HG03095 (cell line): ENCODE results near the gene SYT2.
"Not testable (repeated sequence)": the region's sequence is repeated elsewhere in the genome, so short reads cannot be mapped to it uniquely, and the experiment has no call there.

Source experiments
- ATAC-seq: cut with Tn5 transposase; IDR thresholded peaks from one replicate; pipeline ENCODE4 v1.9.1; 2021; ENCODE audit warnings: moderate library complexity; ENCODE audit not compliant: unreplicated experiment

The SYT2 gene

GRCh38 chr1:202644219-202645096, 65.8 kb downstream of the SYT2 start:
- no peak for ATAC-seq

DNA sequence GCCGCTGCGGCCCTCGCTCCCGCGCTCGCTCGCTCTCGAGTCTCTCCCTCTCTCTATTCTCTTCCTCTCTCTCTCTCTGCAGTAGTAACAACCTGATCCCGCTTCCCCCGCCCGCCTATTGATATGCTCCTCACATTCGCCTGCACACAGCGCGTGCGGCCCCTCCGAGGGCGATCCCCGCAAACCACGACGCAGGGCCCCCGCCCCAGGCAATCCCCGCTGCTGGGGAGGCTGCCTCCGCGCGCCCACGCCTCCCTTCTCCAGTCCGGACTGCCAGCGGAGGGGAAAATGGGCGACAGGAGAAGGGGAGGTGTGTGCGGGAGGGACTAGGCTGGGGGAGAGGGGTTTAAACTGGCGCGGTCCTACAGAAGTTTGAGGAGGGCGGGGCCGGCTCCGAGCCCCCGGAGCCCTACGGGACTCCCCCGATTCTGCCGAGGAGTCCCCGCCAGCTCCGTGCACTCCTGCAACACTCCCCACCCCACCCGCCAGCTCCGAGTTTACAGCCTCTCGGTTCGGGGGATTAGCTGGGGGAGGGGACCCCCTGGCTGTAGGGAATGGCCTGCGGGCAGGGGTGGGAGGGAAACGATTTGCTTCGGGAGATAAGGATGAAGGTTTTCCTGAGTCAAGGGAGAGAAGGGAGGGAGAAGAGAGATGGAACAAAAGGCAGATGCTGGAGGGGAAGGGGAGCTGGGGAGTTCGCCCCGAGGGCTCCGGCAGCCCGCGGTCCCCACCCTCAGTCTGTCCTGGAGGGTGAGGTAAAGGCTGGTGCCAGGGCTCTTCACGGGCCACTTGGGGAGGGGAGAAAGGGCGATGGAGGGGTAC, 66.6 kb downstream of the SYT2 start:
- ATAC-seq, result no peak

GRCh38 chr1:202642619-202643291, 67.5 kb downstream of the SYT2 start:
- ATAC-seq, result no peak

- ATAC-seq, result no peak
Observed at GRCh38 chr1:202642212-202642611, 68.0 kb downstream of the SYT2 start.

GRCh38 chr1:202639500-202639899, 70.8 kb downstream of the SYT2 start:
- no peak for ATAC-seq

- not testable (repeated sequence) for ATAC-seq
Observed at GRCh38 chr1:202638701-202639305, 71.5 kb downstream of the SYT2 start.

GRCh38 chr1:202638019-202638700, 72.1 kb downstream of the SYT2 start:
- ATAC-seq, result no peak

GRCh38 chr1:202637321-202638018, 72.8 kb downstream of the SYT2 start:
- not testable (repeated sequence) for ATAC-seq

- ATAC-seq, result not testable (repeated sequence)
Observed at GRCh38 chr1:202636171-202636570, 74.1 kb downstream of the SYT2 start.

GRCh38 chr1:202632241-202632640, 78.0 kb downstream of the SYT2 start:
- no peak for ATAC-seq

- no peak for ATAC-seq
Observed at GRCh38 chr1:202631076-202631923, 79.0 kb downstream of the SYT2 start.

DNA sequence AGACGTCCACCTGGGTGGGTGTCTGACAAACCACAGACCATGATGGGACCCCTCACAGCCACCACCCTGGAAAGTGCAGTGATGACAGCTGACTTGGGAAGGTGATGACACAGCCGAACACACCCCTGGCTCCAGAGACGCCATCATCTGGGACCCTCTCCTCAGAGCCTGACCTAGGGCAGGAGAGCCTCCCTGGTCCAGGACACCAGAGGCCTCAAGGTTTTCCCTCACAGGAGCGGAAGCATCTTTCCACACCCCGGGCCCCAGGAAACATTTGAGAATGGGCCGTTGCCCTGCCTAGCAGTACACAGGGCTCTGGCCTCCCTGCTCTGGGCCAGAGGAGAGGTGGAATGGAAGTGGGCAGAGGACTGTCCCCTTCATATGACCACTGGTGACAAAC, 79.7 kb downstream of the SYT2 start:
- ATAC-seq, result no peak

DNA sequence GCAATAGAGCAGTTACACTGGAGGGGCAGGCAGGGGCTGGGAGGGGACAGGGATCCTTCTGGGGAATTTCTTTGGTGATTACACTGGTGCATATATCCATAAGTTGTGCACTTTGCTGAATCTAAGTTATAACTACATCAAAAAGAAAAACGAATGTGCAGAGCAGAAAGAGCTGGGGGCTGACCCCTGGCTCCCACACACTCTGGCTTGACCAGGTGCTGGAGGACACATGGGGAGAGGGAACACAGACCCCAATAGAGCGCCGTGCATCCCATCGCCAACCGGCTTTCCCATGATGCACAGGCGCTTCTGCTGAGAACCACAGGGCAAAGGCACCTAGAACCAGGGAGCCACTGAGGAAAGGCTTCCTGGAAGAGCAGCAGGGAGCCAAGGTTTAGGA, 80.2 kb downstream of the SYT2 start:
- not testable (repeated sequence) for ATAC-seq

GRCh38 chr1:202629257-202629811, 80.9 kb downstream of the SYT2 start:
- not testable (repeated sequence) for ATAC-seq

GRCh38 chr1:202628646-202629215, 81.5 kb downstream of the SYT2 start:
- ATAC-seq, result no peak

GRCh38 chr1:202627841-202628565, 82.3 kb downstream of the SYT2 start:
- ATAC-seq, result no peak

GRCh38 chr1:202627036-202627435, 83.2 kb downstream of the SYT2 start:
- ATAC-seq, result not testable (repeated sequence)
